Mesothelial cell of epicardium (in vitro differentiated cells): ENCODE measurements around the gene BOK. TPM values are rescaled to one million over a fixed set of nuclear protein-coding genes. Genes with fewer than 3 reads are reported as not detected.
"Not testable (repeated sequence)": the region's sequence is repeated elsewhere in the genome, so short reads cannot be mapped to it uniquely, and the experiment has no call there.

Experiments used
- DNase-seq, 2 experiments: peaks; one replicate each; pipeline ENCODE4 v3.0.0; 2021; ENCODE audit warnings: low spot score in 2 of 2; ENCODE audit not compliant: unreplicated experiment in 2 of 2
- H3K27ac Mint-ChIP-seq: 2 replicates; pipeline ENCODE4 v1.8.0; 2021; ENCODE audit warnings: mixed read lengths
- H3K27me3 Mint-ChIP-seq: 2 replicates; pipeline ENCODE4 v1.8.0; 2021; ENCODE audit warnings: low read depth, mixed read lengths
- H3K36me3 Mint-ChIP-seq: 2 replicates; pipeline ENCODE4 v1.8.0; 2021; ENCODE audit warnings: mixed read lengths
- H3K4me1 Mint-ChIP-seq: 2 replicates; pipeline ENCODE4 v1.8.0; 2021; ENCODE audit warnings: mixed read lengths
- H3K4me3 Mint-ChIP-seq: 2 replicates; pipeline ENCODE4 v1.8.0; 2021; ENCODE audit warnings: mild to moderate bottlenecking, moderate library complexity, mixed read lengths
- H3K9me3 Mint-ChIP-seq: 2 replicates; pipeline ENCODE4 v1.8.0; 2021; ENCODE audit warnings: mixed read lengths
- total RNA-seq: library from RNA; stranded (reverse); gene quantifications from 3 replicates; pipeline ENCODE4 v1.2.1, GENCODE V29; 2021
- TF ChIP-seq, protein P1 (sequence below): fragments of 200-600 bp; sonication (generic); IDR thresholded peaks from one replicate; pipeline ENCODE4 v1.5.0; 2021; ENCODE audit warnings: antibody characterized with exemption; ENCODE audit not compliant: unreplicated experiment

BOK gene
- total RNA-seq, 1 donor from 2014 or later, result 36.0 TPM

DNA sequence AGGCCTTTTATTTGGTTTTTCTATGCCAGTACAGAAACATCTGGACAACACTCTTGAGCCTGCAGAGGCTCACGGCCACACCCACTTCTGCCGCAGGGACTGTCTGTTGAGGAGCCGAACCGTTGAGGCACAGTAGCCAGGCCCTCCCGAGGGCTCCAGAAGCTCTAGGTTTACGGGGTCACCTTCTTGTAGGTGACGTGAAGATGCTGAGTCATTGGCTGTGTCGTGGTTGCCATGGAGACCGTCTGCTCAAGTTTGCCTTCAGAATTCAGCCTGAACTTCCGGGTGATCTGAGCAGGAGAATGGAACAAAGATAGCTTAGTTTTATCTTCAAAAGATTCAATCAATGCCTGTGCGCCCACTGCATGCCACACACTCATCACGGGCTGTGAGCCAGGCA lies 25.9 kb downstream of the BOK start:
- no peak overlapping the region for H3K4me3 Mint-ChIP-seq
- H3K36me3 Mint-ChIP-seq, result peaks cover 46% of the 10 kb centered on the region
- H3K9me3 Mint-ChIP-seq, result peaks cover 56% of the 10 kb centered on the region

DNA sequence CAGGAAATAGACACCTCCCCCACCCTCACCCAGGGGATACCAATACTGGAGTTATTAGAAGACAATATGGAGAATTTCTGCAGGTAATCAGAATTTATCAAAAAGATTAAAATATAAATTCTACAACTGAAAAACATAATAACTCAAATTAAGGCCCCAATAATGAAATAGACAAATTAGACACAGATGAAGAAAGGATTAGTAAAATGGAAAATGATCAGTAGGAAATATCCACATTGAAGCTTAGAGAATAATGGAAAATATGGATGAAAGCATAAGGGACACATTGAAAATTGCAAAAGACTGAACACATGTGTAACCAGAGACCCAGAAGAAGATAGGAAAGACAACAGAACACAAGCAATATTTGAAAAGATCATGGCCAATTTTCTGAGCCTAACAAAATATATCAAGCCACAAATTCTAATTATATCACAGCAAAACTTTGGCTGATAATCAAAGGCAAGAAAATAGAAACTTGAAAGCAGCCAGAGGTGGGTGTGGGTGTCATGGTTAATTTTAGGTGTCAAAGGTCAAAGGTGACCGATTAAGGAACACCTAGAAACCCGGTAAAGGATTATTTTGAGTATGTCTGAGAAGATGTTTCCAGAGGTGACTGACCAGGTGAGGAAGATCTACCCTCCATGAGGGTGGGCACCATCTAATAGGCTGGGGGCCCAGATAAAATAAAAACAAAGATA lies 28.2 kb downstream of the BOK start:
- peaks cover 58% of the 10 kb centered on the region for H3K9me3 Mint-ChIP-seq
- H3K36me3 Mint-ChIP-seq, result peaks cover 39% of the 10 kb centered on the region
- no peaks in the 10 kb centered on the region for H3K27me3 Mint-ChIP-seq
- no peaks in the 10 kb centered on the region for H3K4me1 Mint-ChIP-seq
- TF ChIP-seq, protein P1, sequence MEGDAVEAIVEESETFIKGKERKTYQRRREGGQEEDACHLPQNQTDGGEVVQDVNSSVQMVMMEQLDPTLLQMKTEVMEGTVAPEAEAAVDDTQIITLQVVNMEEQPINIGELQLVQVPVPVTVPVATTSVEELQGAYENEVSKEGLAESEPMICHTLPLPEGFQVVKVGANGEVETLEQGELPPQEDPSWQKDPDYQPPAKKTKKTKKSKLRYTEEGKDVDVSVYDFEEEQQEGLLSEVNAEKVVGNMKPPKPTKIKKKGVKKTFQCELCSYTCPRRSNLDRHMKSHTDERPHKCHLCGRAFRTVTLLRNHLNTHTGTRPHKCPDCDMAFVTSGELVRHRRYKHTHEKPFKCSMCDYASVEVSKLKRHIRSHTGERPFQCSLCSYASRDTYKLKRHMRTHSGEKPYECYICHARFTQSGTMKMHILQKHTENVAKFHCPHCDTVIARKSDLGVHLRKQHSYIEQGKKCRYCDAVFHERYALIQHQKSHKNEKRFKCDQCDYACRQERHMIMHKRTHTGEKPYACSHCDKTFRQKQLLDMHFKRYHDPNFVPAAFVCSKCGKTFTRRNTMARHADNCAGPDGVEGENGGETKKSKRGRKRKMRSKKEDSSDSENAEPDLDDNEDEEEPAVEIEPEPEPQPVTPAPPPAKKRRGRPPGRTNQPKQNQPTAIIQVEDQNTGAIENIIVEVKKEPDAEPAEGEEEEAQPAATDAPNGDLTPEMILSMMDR, result no peak
- no peak for DNase-seq
- no peak overlapping the region for H3K27ac Mint-ChIP-seq
- no peak overlapping the region for H3K4me3 Mint-ChIP-seq

More for the DNA sequence above, 25.9 kb downstream of the BOK start:
- H3K27me3 Mint-ChIP-seq, result no peaks in the 10 kb centered on the region
- no peaks in the 10 kb centered on the region for H3K4me1 Mint-ChIP-seq
- no peak for DNase-seq
- TF ChIP-seq, protein P1, result no peak
- no peak overlapping the region for H3K27ac Mint-ChIP-seq

DNA sequence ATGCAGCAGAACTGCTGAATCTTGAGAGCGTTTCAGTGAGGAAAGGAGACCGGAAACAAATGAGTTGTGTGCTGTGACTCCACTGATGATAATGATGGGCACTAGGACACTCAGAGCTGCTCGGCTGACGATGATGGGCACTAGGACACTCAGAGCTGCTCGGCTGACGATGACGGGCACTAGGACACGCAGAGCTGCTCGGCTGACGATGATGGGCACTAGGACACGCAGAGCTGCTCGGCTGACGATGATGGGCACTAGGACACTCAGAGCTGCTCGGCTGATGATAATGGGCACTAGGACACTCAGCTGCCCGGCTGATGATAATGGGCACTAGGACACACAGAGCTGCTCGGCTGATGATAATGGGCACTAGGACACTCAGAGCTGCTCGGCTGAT lies 31.3 kb downstream of the BOK start:
- Mint-ChIP-seq H3K36me3 (peaks cover 14% of the 10 kb centered on the region), H3K9me3 (peaks cover 37% of the 10 kb centered on the region)
- not testable (repeated sequence) for H3K27me3 Mint-ChIP-seq, DNase-seq, H3K27ac Mint-ChIP-seq, H3K4me3 Mint-ChIP-seq, H3K4me1 Mint-ChIP-seq

DNA sequence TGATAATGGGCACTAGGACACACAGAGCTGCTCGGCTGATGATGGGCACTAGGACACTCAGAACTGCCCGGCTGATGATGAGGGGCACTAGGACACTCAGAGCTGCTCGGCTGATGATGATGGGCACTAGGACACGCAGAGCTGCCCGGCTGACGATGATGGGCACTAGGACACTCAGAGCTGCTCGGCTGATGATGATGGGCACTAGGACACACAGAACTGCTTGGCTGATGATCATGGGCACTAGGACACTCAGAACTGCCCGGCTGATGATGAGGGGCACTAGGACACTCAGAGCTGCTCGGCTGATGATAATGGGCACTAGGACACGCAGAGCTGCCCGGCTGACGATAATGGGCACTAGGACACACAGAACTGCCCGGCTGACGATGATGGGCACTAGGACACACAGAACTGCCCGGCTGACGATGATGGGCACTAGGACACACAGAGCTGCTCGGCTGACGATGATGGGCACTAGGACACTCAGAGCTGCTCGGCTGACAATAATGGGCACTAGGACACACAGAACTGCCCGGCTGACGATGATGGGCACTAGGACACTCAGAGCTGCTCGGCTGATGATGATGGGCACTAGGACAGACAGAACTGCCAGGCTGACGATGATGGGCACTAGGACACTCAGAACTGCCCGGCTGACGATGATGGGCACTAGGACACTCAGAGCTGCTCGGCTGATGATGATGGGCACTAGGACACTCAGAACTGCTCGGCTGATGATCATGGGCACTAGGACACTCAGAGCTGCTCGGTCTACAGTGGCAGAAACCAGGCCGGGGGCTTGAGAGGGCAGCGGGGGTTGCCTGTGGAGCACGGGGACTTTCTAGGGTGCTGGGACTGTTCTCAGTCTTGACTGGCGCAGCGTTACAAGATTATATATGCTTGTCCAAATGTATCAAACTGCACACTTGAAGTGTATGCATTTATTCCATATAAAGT lies 32.2 kb downstream of the BOK start:
- H3K4me1 Mint-ChIP-seq, H3K27ac Mint-ChIP-seq, H3K4me3 Mint-ChIP-seq, H3K27me3 Mint-ChIP-seq, H3K36me3 Mint-ChIP-seq, DNase-seq: not testable (repeated sequence)
- H3K9me3 Mint-ChIP-seq, result peaks cover 30% of the 10 kb centered on the region

DNA sequence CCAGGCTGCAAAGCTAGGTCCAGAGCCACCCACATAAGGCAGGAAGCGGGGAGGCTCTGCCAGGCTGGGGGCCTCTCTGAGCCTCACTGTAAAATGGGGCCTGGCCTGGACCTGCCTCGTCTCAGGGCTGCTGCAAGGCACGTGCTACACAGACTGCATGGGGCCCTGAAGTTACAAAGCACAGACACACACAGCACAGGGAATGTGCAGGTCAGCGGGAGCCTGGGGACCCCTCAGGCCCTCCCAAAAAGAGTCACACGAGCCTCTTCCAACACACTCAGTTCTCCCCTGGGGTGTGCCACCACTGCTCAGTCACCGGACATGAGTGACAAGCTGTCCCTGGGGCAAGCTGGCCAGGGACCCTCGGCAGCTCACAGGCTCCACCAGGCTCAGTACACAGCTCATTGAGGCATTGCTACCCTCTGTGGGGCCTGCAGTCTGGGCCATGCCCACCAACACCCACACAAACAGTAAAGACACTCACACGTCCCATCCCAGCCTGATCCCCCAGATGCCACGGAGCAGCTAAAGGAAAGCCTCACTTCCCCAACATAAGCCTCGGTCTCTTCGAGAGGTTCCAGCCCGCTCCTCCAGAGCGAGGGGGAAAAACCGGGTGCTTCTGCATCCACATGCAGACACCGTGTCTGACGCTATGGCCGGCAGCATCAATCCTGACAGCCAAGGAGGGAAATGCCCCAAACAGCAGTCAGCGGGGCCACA lies 33.7 kb downstream of the BOK start:
- H3K27me3 Mint-ChIP-seq, result no peaks in the 10 kb centered on the region
- peaks cover 8% of the 10 kb centered on the region for H3K36me3 Mint-ChIP-seq
- DNase-seq, result no peak
- H3K9me3 Mint-ChIP-seq, result peaks cover 19% of the 10 kb centered on the region
- no peak overlapping the region for H3K27ac Mint-ChIP-seq
- H3K4me1 Mint-ChIP-seq, result no peaks in the 10 kb centered on the region
- no peak overlapping the region for H3K4me3 Mint-ChIP-seq
- TF ChIP-seq, protein P1, result no peak

DNA sequence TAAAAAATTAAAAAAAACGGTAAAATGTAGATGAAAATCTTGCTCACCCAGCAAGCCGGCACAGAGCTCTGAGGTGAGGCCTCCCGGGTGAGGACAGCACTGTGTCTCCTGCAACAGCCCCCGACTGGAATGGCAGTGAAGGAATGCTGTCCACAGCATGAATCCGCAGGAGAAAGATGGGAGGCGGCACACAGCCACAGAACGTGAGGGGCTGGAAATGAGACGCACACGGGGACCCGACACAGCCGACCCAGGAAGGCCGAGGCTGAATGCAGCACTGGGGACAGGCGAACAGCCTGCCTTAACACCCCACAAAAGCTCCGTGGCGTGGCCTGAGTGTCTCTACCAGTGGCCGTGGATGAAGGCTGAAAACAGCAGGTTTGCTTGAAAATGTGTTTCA lies 34.7 kb downstream of the BOK start:
- peaks cover 14% of the 10 kb centered on the region for H3K9me3 Mint-ChIP-seq
- H3K27ac Mint-ChIP-seq, result no peak overlapping the region
- no peaks in the 10 kb centered on the region for H3K27me3 Mint-ChIP-seq
- no peak overlapping the region for H3K4me3 Mint-ChIP-seq
- H3K4me1 Mint-ChIP-seq, result no peaks in the 10 kb centered on the region
- H3K36me3 Mint-ChIP-seq, result peaks cover 15% of the 10 kb centered on the region
- TF ChIP-seq, protein P1, result no peak
- no peak for DNase-seq
